Pancreas (tissue), 10 donors: ENCODE measurements around the gene POU6F2. TPM values are rescaled to one million over a fixed set of nuclear protein-coding genes. Genes with fewer than 3 reads are reported as not detected.

Experiments used
- ATAC-seq, 4 donors: fragments of 200-7000 bp; cut with Tn5 transposase; one replicate each; pipeline versions ENCODE4 v1.8.0 to v1.9.1; 2020; ENCODE audit warnings: mild to moderate bottlenecking in 4 of 4, moderate library complexity in 4 of 4
- DNase-seq, 6 donors: peaks; one replicate each; pipeline ENCODE4 v3.0.0-alpha.2; 2020
- FAIRE-seq: peaks from 2 replicates; lab custom pipeline; 2012; peaks lifted over from hg19 to GRCh38; lab: Jason Lieb, UNC
- H3K27ac ChIP-seq, 4 donors: fragments of 200-600 bp; sonication (generic); 1 replicate in 3 of 4; 2 replicates in 1 of 4; pipeline versions ENCODE4 v1.5.0 to v1.8.0; 2020
- H3K27me3 ChIP-seq, 4 donors: fragments of 200-600 bp; one replicate each; pipeline ENCODE4 v1.8.0; 2021
- H3K36me3 ChIP-seq, 3 donors: fragments of 200-600 bp; sonication (generic) in 1 of 3; one replicate each; pipeline versions ENCODE4 v1.5.0 to v1.8.0; 2020 to 2021
- H3K4me1 ChIP-seq, 3 donors: fragments of 200-600 bp; one replicate each; pipeline ENCODE4 v1.8.0; 2021
- H3K4me3 ChIP-seq, 4 donors: fragments of 200-600 bp; sonication (generic) in 2 of 4; one replicate each; pipeline versions ENCODE4 v1.5.0 to v1.8.0; 2020 to 2021
- H3K9me3 ChIP-seq, 4 donors: fragments of 200-600 bp; one replicate each; pipeline ENCODE4 v1.8.0; 2021
- WGBS, 2 donors: extraction: QIAGEN DNeasy Blood & Tissue Kit; methylation state at CpG; one replicate each; pipeline ENCODE4 v1.1.7; 2013; 5-methylcytosine and 5-hydroxymethylcytosine counted together
- intact Hi-C, 3 donors: fragments of 100-400 bp; cut with DNase I; formaldehyde crosslinking; loops; one replicate each; pipeline versions ENCODE4 v1.11.1 to v1.14.2; 2022
- polyA plus RNA-seq, 2 donors: library from polyadenylated mRNA; stranded (reverse); fragments of 200-250 nt; gene quantifications; one replicate each; pipeline ENCODE4 v1.2.3, GENCODE V29; 2013
- total RNA-seq, 6 donors: library from RNA; stranded (reverse); fragmentation: NEBNext Ultra II Directional in 4 of 6; extraction: Animal tissue kit (Norgen Biotek cat#: 25700) in 4 of 6; gene quantifications; one replicate each; pipeline versions ENCODE4 v1.2.1 to v1.2.4, GENCODE V29; 2021 to 2023
- TF ChIP-seq, protein P1 (sequence below), 4 donors: fragments of 200-600 bp; sonication (generic) in 3 of 4; IDR thresholded peaks; one replicate each; pipeline versions ENCODE4 v1.5.0 to v1.8.0; 2021; ENCODE audit warnings: antibody characterized with exemption in 4 of 4
- donor health status: healthy with polysubstance abuse.
- donor health status: DM: no; HTN: no; CAD: no; lungs with moderate emphysema.
- donor health status: DM: no; HTN: no; CAD: no.
- donor health status: control.
- donor health status: control.
- donor health status: Bipolar disorder and iron deficiency.
- donor health status: DM: yes; HTN: yes; CAD: no.
- donor health status: DM: no; HTN: no; CAD: no.
- donor health status: DM: no; HTN: no; CAD: no.
- donor health status: DM: yes; HTN: yes; CAD: no.

POU6F2 gene
- total and polyA plus RNA-seq, 8 donors, result 1.3 to 4.2 (median 2.4) TPM

DNA sequence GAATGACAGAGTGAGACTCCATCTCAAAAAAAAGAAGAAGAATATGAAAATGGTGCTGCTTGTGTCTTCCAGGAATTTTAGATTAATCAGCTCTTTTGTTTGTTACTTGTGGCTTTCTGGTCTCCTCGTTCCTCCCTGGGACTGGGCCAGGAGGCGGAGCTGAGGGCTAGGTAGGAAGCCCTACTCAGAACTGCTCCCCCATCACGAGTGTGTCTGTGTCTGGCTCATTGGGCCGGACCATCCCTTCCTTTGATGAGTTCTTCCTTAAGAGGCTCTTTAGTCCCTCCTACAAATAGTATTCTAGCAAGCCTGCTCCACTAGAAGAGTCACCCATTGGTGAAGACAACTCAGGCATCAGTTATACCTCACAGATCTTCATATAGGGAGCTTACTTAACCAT lies 531.7 kb downstream of the POU6F2 start:
- FAIRE-seq (no peak), DNase-seq (no peak), ATAC-seq (no peak)
- no peak overlapping the region for H3K27ac ChIP-seq
- no peaks in the 10 kb centered on the region for H3K9me3 ChIP-seq
- H3K4me1 ChIP-seq, result no peaks in the 10 kb centered on the region
- 76 to 81% methylated on average over 4 of the region's 4 CpGs for WGBS, 2 donors
- H3K27me3 ChIP-seq, result no peaks in the 10 kb centered on the region
- intact Hi-C loops, result no loop called here
- H3K4me3 ChIP-seq, result no peak overlapping the region
- H3K36me3 ChIP-seq, result no peaks in the 10 kb centered on the region
- TF ChIP-seq, protein P1, sequence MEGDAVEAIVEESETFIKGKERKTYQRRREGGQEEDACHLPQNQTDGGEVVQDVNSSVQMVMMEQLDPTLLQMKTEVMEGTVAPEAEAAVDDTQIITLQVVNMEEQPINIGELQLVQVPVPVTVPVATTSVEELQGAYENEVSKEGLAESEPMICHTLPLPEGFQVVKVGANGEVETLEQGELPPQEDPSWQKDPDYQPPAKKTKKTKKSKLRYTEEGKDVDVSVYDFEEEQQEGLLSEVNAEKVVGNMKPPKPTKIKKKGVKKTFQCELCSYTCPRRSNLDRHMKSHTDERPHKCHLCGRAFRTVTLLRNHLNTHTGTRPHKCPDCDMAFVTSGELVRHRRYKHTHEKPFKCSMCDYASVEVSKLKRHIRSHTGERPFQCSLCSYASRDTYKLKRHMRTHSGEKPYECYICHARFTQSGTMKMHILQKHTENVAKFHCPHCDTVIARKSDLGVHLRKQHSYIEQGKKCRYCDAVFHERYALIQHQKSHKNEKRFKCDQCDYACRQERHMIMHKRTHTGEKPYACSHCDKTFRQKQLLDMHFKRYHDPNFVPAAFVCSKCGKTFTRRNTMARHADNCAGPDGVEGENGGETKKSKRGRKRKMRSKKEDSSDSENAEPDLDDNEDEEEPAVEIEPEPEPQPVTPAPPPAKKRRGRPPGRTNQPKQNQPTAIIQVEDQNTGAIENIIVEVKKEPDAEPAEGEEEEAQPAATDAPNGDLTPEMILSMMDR (IDR thresholded peaks at IDR 0.05), result no peak

DNA sequence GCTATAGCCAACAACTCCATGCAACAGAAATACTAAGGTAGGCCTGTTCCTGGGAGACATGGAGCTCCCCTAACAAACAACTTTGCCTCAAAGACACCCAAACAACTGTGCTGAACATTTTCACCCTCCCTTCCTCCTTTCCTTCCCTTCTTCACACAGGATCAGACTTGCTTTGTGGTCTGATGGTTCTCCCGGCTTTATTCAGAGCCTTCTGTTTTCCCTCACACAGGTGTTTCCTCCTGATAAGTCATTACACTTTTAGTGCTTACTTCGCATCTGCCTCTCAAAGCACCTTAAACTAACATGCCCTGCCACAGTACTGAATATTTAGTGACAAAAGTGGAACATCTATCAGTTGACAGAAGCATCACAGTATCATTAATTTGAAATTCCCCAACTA lies 532.2 kb downstream of the POU6F2 start:
- no peaks in the 10 kb centered on the region for H3K9me3 ChIP-seq
- intact Hi-C loops, result no loop called here
- no peak overlapping the region for H3K27ac ChIP-seq
- no peaks in the 10 kb centered on the region for H3K36me3 ChIP-seq
- ATAC-seq, result no peak
- TF ChIP-seq, protein P1 (IDR thresholded peaks at IDR 0.05), result no peak
- no peak for DNase-seq
- FAIRE-seq, result no peak
- no peaks in the 10 kb centered on the region for H3K27me3 ChIP-seq
- H3K4me3 ChIP-seq, result no peak overlapping the region
- no peaks in the 10 kb centered on the region for H3K4me1 ChIP-seq
- 79 to 83% methylated on average over 2 of the region's 2 CpGs for WGBS, 2 donors

DNA sequence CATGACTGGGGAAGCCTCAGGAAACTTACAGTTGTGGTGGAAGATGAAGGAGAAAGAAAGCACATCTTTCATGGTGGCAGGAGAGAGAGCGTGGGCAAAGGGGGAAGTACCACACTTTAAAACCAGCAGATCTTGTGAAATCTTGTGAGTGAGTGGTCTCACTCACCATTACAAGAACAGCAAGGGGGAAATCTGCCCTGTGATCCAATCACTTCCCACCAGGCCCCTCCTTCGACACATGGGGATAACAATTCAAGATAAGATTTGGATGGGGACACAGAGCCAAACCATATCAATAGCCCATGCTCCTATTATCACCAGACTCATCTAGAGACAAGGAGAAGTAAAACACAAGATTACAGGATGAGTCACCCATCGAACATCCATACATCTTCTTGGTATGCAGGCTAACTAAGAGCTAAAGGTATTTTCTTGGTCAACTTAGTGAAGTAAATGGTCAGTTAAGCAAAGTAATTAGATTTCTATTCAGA lies 533.2 kb downstream of the POU6F2 start:
- no peak overlapping the region for H3K27ac ChIP-seq
- 76 to 86% methylated on average over 3 of the region's 3 CpGs for WGBS, 2 donors
- ATAC-seq, result no peak
- DNase-seq, result no peak
- no peaks in the 10 kb centered on the region for H3K4me1 ChIP-seq
- intact Hi-C loops, result no loop called here
- TF ChIP-seq, protein P1 (IDR thresholded peaks at IDR 0.05), result no peak
- no peak overlapping the region for H3K4me3 ChIP-seq
- H3K36me3 ChIP-seq, result no peaks in the 10 kb centered on the region
- FAIRE-seq, result no peak
- H3K9me3 ChIP-seq, result no peaks in the 10 kb centered on the region
- no peaks in the 10 kb centered on the region for H3K27me3 ChIP-seq

DNA sequence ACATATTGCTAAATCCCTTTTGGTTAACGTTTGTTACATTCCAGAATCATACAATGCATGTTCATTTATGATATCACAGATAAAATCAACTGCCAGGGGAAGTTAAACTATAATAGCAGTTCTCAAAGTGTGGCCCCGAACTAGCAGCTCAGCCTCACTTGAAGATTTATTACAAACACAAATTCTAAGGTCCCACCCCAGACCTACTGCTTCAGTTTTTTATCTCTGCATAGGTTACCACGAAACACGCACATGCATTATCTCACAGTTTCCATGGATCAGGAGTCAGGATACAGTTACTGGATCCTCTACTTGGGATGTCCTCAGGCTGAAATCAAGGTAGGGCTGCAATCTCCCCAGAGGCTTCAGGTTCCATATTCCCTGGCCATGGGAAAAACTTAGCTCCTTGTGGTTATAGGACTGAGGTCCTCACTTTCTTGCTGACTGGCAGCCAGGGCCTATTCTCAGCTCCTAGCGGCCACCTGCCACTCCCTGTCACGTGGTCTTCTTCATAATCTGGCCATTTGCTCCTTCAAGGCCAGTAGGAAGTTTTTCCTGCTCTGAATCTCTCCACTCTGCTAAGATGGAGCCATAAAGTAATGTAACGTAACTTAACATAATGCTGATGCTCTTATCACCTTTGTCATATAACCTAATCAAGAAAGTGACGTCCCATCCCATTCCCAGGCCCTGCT lies 538.0 kb downstream of the POU6F2 start:
- FAIRE-seq, result no peak
- intact Hi-C loops, result no loop called here
- TF ChIP-seq, protein P1 (IDR thresholded peaks at IDR 0.05), result no peak
- ATAC-seq, result no peak
- Histone ChIP-seq H3K36me3 (no peaks in the 10 kb centered on the region), H3K27me3 (no peaks in the 10 kb centered on the region), H3K9me3 (no peaks in the 10 kb centered on the region), H3K27ac (no peak overlapping the region), H3K4me3 (no peak overlapping the region), H3K4me1 (no peaks in the 10 kb centered on the region)
- 67 to 71% methylated on average over 8 of the region's 8 CpGs for WGBS, 2 donors
- no peak for DNase-seq

DNA sequence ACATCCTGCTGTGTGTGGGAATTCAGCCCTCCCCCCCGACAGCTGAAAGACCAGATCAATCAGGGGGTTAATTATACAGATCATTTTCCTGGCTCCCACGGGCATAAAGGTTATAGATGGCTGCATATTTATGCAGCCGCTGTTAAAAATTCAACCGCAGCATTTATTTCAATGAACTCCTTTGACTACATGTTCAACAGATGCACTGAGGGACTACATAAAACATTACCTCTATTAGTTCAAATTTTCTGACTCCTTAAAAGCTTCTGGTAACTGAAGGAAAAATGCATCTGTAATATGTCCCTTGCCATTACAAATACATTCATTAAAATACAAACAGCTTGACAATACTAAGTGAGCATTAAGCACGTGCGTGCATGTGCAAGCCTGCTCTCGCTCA lies 538.8 kb downstream of the POU6F2 start:
- Histone ChIP-seq H3K27ac (no peak overlapping the region), H3K4me1 (no peaks in the 10 kb centered on the region), H3K9me3 (no peaks in the 10 kb centered on the region), H3K27me3 (no peaks in the 10 kb centered on the region), H3K4me3 (no peak overlapping the region), H3K36me3 (no peaks in the 10 kb centered on the region)
- TF ChIP-seq, protein P1 (IDR thresholded peaks at IDR 0.05), result no peak
- intact Hi-C loops, result no loop called here
- no peak for DNase-seq
- 55 to 56% methylated on average over 7 of the region's 7 CpGs for WGBS, 2 donors
- no peak for ATAC-seq
- FAIRE-seq, result no peak
